PFSK-1 (cell line): ENCODE measurements around the gene SHF.

ENCODE experiments used
- POLR2AphosphoS5 ChIP-seq: IDR thresholded peaks from 2 replicates; pipeline ENCODE4 v1.6.1; 2012; ENCODE audit warnings: low read depth, mild to moderate bottlenecking, control low read depth, low read length, moderate library complexity
- REST ChIP-seq, 2 experiments: IDR thresholded peaks; 2 replicates each; pipeline versions ENCODE4 v1.6.1 to v1.8.0; 2011 to 2012; ENCODE audit warnings: low read depth in 2 of 2, low read length in 2 of 2, control low read depth in 1 of 2, inconsistent platforms in 1 of 2, mild to moderate bottlenecking in 1 of 2, moderate library complexity in 1 of 2; ENCODE audit not compliant: insufficient read depth in 1 of 2
- TAF1 ChIP-seq: IDR thresholded peaks from 2 replicates; pipeline ENCODE4 v1.6.1; 2012; ENCODE audit warnings: low read length, control low read depth, borderline replicate concordance; ENCODE audit not compliant: insufficient read depth

- TF ChIP-seq REST (IDR thresholded peaks at IDR 0.05; ENCODE audit: insufficient read depth in 1 of 2, low read depth in 2 of 2, low read length in 2 of 2) = no peak
- TF ChIP-seq POLR2AphosphoS5 = no peak
- no peak for TF ChIP-seq TAF1
These were observed 17.4 kb upstream of the SHF start for GRCh38 chr15:45205192-45205591.
